ENCODE measurements around the gene RNF113B. TPM values are rescaled to one million over a fixed set of nuclear protein-coding genes. Genes with fewer than 3 reads are reported as not detected.

Gene RNF113B
- total RNA-seq, 1 experiment from 2014 or later: not detected

DNA sequence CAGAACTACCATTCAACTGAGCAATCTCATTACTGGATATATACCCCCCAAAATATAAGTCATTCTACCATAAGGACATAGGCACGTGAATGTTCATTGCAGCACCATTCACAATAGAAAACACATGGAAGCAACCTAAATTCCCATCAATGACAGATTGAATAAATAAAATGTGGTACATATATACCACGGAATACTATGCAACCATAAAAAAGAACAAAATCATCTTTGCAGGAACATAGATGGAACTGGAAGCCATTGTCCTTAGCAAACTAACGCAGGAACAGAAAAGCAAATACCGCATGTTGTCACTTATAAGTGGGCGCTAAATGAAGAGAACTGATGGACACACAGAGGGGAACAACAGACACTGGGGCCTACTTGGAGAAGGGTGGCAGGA lies 14.1 kb downstream of the RNF113B start:
- Mint-ChIP-seq H3K27me3 (ENCODE audit: insufficient read depth, unreplicated experiment) (no peaks in the 10 kb centered on the region), H3K9me3 (ENCODE audit: unreplicated experiment) (no peaks in the 10 kb centered on the region), H3K27ac (ENCODE audit: low read depth, unreplicated experiment) (no peak overlapping the region), H3K4me3 (ENCODE audit: unreplicated experiment) (no peak overlapping the region), H3K36me3 (ENCODE audit: insufficient read depth, unreplicated experiment) (no peaks in the 10 kb centered on the region), H3K4me1 (ENCODE audit: insufficient read depth, unreplicated experiment) (peaks cover 5% of the 10 kb centered on the region)
- ChIA-PET POLR2A (no interaction called here), CTCF (no interaction called here)
- no peak for DNase-seq (ENCODE audit: unreplicated experiment)
- no TSS peak for BruUV-seq (replicated peaks)
- intact Hi-C loops (cut with micrococcal nuclease): no loop called here
- TF ChIP-seq CTCF (IDR thresholded peaks at IDR 0.05; ENCODE audit: unreplicated experiment): no peak

GRCh38 chr13:98158172-98158899 lies 18.7 kb downstream of the RNF113B start:
- H3K4me3 Mint-ChIP-seq (ENCODE audit: unreplicated experiment): no peak overlapping the region
- intact Hi-C loops (cut with micrococcal nuclease): no loop called here
- no peaks in the 10 kb centered on the region for H3K27me3 Mint-ChIP-seq (ENCODE audit: insufficient read depth, unreplicated experiment)
- H3K4me1 Mint-ChIP-seq (ENCODE audit: insufficient read depth, unreplicated experiment): peaks cover 5% of the 10 kb centered on the region
- peaks cover 4% of the 10 kb centered on the region for H3K36me3 Mint-ChIP-seq (ENCODE audit: insufficient read depth, unreplicated experiment)
- CTCF ChIA-PET: interaction anchor here (0.5 to 0.7 kb wide), 2 partner anchors 175 to 486 kb away, joined by 3 to 4 read pairs; no protein-coding TSS in a partner anchor
- BruUV-seq (replicated peaks): no TSS peak
- no peak overlapping the region for H3K27ac Mint-ChIP-seq (ENCODE audit: low read depth, unreplicated experiment)
- no peak for DNase-seq (ENCODE audit: unreplicated experiment)
- POLR2A ChIA-PET: no interaction called here
- TF ChIP-seq CTCF (IDR thresholded peaks at IDR 0.05; ENCODE audit: unreplicated experiment): no peak
- H3K9me3 Mint-ChIP-seq (ENCODE audit: unreplicated experiment): no peaks in the 10 kb centered on the region

- BruUV-seq (replicated peaks): no TSS peak
- no peak overlapping the region for H3K4me3 Mint-ChIP-seq (ENCODE audit: unreplicated experiment)
- H3K4me1 Mint-ChIP-seq (ENCODE audit: insufficient read depth, unreplicated experiment): peaks cover 5% of the 10 kb centered on the region
Observed at GRCh38 chr13:98157609-98158008, 19.5 kb downstream of the RNF113B start.

DNA sequence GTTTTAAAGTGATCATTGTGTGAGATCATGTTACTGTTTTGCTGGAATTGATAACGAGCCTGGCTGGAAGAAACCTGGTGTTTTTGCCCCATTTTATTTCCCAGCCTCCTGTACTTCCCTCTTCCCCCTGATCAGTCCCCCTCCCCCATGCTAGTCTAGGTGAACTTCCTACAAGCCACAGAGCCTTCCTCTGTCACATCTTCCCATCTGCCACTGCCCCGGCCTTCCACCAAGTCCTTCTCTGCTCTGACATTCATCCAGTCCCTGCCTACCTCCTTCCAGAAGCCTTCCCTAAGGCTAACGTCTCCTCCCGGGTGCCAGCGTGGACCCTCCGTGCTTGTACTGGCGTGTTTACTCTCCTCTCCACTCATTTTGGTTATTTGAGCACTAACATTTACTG lies 19.9 kb downstream of the RNF113B start:
- Mint-ChIP-seq H3K4me1 (ENCODE audit: insufficient read depth, unreplicated experiment) (peaks cover 5% of the 10 kb centered on the region), H3K9me3 (ENCODE audit: unreplicated experiment) (no peaks in the 10 kb centered on the region), H3K36me3 (ENCODE audit: insufficient read depth, unreplicated experiment) (peaks cover 4% of the 10 kb centered on the region), H3K4me3 (ENCODE audit: unreplicated experiment) (no peak overlapping the region), H3K27ac (ENCODE audit: low read depth, unreplicated experiment) (no peak overlapping the region), H3K27me3 (ENCODE audit: insufficient read depth, unreplicated experiment) (no peaks in the 10 kb centered on the region)
- no peak for DNase-seq (ENCODE audit: unreplicated experiment)
- intact Hi-C loops (cut with micrococcal nuclease): no loop called here
- ChIA-PET POLR2A (no interaction called here), CTCF (no interaction called here)
- no TSS peak for BruUV-seq (replicated peaks)
- no peak for TF ChIP-seq CTCF (IDR thresholded peaks at IDR 0.05; ENCODE audit: unreplicated experiment)

More at GRCh38 chr13:98157609-98158008, 19.5 kb downstream of the RNF113B start:
- ChIA-PET CTCF (no interaction called here), POLR2A (no interaction called here)
- intact Hi-C loops (cut with micrococcal nuclease): no loop called here
- peaks cover 4% of the 10 kb centered on the region for H3K36me3 Mint-ChIP-seq (ENCODE audit: insufficient read depth, unreplicated experiment)
- no peak for TF ChIP-seq CTCF (IDR thresholded peaks at IDR 0.05; ENCODE audit: unreplicated experiment)
- no peak for DNase-seq (ENCODE audit: unreplicated experiment)
- H3K27ac Mint-ChIP-seq (ENCODE audit: low read depth, unreplicated experiment): no peak overlapping the region
- no peaks in the 10 kb centered on the region for H3K9me3 Mint-ChIP-seq (ENCODE audit: unreplicated experiment)
- H3K27me3 Mint-ChIP-seq (ENCODE audit: insufficient read depth, unreplicated experiment): no peaks in the 10 kb centered on the region

Data from MCF 10A (cell line).